H1 (cell line): Measurements from ENCODE around the gene SULT6B1. TPM values are rescaled to one million over a fixed set of nuclear protein-coding genes. Genes with fewer than 3 reads are reported as not detected.

Experiments used
- CTCF ChIA-PET: fragments of 300-600 bp; sonication (Branson Sonifier 250); formaldehyde crosslinking; loops from one replicate; lab custom pipeline; 2021; ENCODE audit not compliant: partially characterized antibody; lab: Charles Lee
- POLR2A ChIA-PET: fragments of 300-600 bp; sonication (Branson Sonifier 250); formaldehyde crosslinking; loops from one replicate; lab custom pipeline; 2021; ENCODE audit warnings: inconsistent platforms; ENCODE audit not compliant: partially characterized antibody; lab: Charles Lee
- DNase-seq, 2 experiments: peaks; one replicate each; pipeline versions ENCODE4 v3.0.0 to v3.0.0-alpha.2; 2010 to 2022; ENCODE audit warnings: low spot score in 2 of 2, low read depth in 1 of 2, mixed read lengths in 1 of 2
- FAIRE-seq: peaks from 2 replicates; lab custom pipeline; 2011; peaks lifted over from hg19 to GRCh38; lab: Jason Lieb, UNC
- H2AFZ ChIP-seq: 2 replicates; pipeline ENCODE4 v1.8.1; 2012; ENCODE audit warnings: low read length, inconsistent platforms
- H2AK5ac ChIP-seq: 2 replicates; pipeline ENCODE4 v1.6.1; 2013; ENCODE audit warnings: low read depth, low read length
- H2BK120ac ChIP-seq: replicated peaks from 2 replicates; pipeline ENCODE3; 2013; ENCODE audit warnings: low read depth, low read length, inconsistent platforms
- H2BK12ac ChIP-seq: 2 replicates; pipeline ENCODE4 v1.6.1; 2013; ENCODE audit warnings: low read depth, low read length
- H2BK15ac ChIP-seq: 2 replicates; pipeline ENCODE4 v1.6.1; 2013; ENCODE audit warnings: low read length
- H2BK20ac ChIP-seq: 2 replicates; pipeline ENCODE4 v1.6.1; 2013; ENCODE audit warnings: low read length
- H2BK5ac ChIP-seq: 2 replicates; pipeline ENCODE4 v1.6.1; 2013; ENCODE audit warnings: low read depth, low read length
- H3K14ac ChIP-seq: 2 replicates; pipeline ENCODE4 v1.6.1; 2013; ENCODE audit warnings: inconsistent platforms; ENCODE audit not compliant: insufficient read length
- H3K18ac ChIP-seq: 2 replicates; pipeline ENCODE4 v1.6.1; 2013; ENCODE audit warnings: low read length; ENCODE audit errors: extremely low read depth
- H3K23ac ChIP-seq: 2 replicates; pipeline ENCODE4 v1.6.1; 2013; ENCODE audit warnings: inconsistent platforms; ENCODE audit not compliant: insufficient read length
- H3K23me2 ChIP-seq: 2 replicates; pipeline ENCODE4 v1.6.1; 2013; ENCODE audit warnings: low read depth, low read length
- H3K27ac ChIP-seq: 2 replicates; pipeline ENCODE4 v1.6.1; 2011; ENCODE audit warnings: low read depth, low read length, inconsistent platforms
- H3K27me3 ChIP-seq, 4 experiments: replicated peaks in 1 of 4; 1 replicate in 1 of 4; 2 replicates in 3 of 4; pipeline versions ENCODE4 v1.6.1 to v1.8.1; 2011 to 2013; ENCODE audit warnings: low read length in 3 of 4, mild to moderate bottlenecking in 3 of 4, inconsistent platforms in 2 of 4, mixed read lengths in 2 of 4, moderate library complexity in 1 of 4; ENCODE audit not compliant: control insufficient read depth in 3 of 4, insufficient read depth in 3 of 4; ENCODE audit errors: extremely low read depth in 1 of 4
- H3K36me3 ChIP-seq, 4 experiments: 2 replicates each; pipeline versions ENCODE4 v1.6.1 to v1.8.1; 2011 to 2013; ENCODE audit warnings: mild to moderate bottlenecking in 4 of 4, low read length in 3 of 4, moderate library complexity in 2 of 4, control low read depth in 1 of 4, inconsistent platforms in 1 of 4; ENCODE audit not compliant: insufficient read depth in 4 of 4, control insufficient read depth in 2 of 4
- H3K4ac ChIP-seq: replicated peaks from 2 replicates; pipeline ENCODE3; 2013; ENCODE audit warnings: low read length, low read depth, mixed read lengths, inconsistent platforms; ENCODE audit not compliant: insufficient read length
- H3K4me1 ChIP-seq, 4 experiments: replicated peaks in 1 of 4; 1 replicate in 1 of 4; 2 replicates in 3 of 4; pipeline versions ENCODE4 v1.6.1 to v1.8.1; 2011 to 2013; ENCODE audit warnings: low read length in 3 of 4, inconsistent platforms in 2 of 4, mixed read lengths in 1 of 4; ENCODE audit not compliant: insufficient read depth in 4 of 4, control insufficient read depth in 3 of 4
- H3K4me2 ChIP-seq, 2 experiments: 2 replicates each; pipeline versions ENCODE4 v1.6.1 to v1.8.1; 2011 to 2013; ENCODE audit warnings: low read depth in 2 of 2, low read length in 2 of 2, control low read depth in 1 of 2, inconsistent platforms in 1 of 2, mild to moderate bottlenecking in 1 of 2; ENCODE audit not compliant: insufficient read depth in 1 of 2
- H3K4me3 ChIP-seq, 4 experiments: fragments of 200-600, 300-600 bp in 1 of 4; sonication (generic), shearing (Covaris generic), sonication (Bioruptor Twin) in 1 of 4; 2 replicates each; pipeline versions ENCODE4 v1.5.1 to v1.8.1; 2011 to 2016; ENCODE audit warnings: low read length in 4 of 4, low read depth in 3 of 4, control low read depth in 2 of 4, inconsistent platforms in 2 of 4, mild to moderate bottlenecking in 2 of 4, mixed read lengths in 1 of 4, moderate library complexity in 1 of 4; ENCODE audit not compliant: insufficient read depth in 2 of 4; ENCODE audit errors: extremely low read depth in 1 of 4
- H3K56ac ChIP-seq: replicated peaks from 2 replicates; pipeline ENCODE3; 2013; ENCODE audit warnings: low read depth, mild to moderate bottlenecking, mixed read lengths, low read length, inconsistent platforms; ENCODE audit not compliant: insufficient read length
- H3K79me1 ChIP-seq: 2 replicates; pipeline ENCODE4 v1.6.1; 2013; ENCODE audit warnings: low read depth, low read length, control low read depth
- H3K79me2 ChIP-seq, 2 experiments: 2 replicates each; pipeline versions ENCODE4 v1.6.1 to v1.8.1; 2012 to 2013; ENCODE audit warnings: low read length in 2 of 2, mild to moderate bottlenecking in 2 of 2, inconsistent platforms in 1 of 2; ENCODE audit not compliant: insufficient read depth in 2 of 2, control insufficient read depth in 1 of 2
- H3K9ac ChIP-seq, 4 experiments: replicated peaks in 1 of 4; 1 replicate in 1 of 4; 2 replicates in 3 of 4; pipeline versions ENCODE4 v1.6.1 to v1.8.1; 2011 to 2013; ENCODE audit warnings: low read depth in 3 of 4, low read length in 3 of 4, control low read depth in 2 of 4, mild to moderate bottlenecking in 2 of 4, moderate library complexity in 2 of 4, inconsistent platforms in 1 of 4; ENCODE audit errors: extremely low read depth in 1 of 4
- H3K9me3 ChIP-seq, 2 experiments: 2 replicates each; pipeline versions ENCODE4 v1.6.1 to v1.8.1; 2012 to 2013; ENCODE audit warnings: mild to moderate bottlenecking in 2 of 2, moderate library complexity in 2 of 2, control low read depth in 1 of 2, inconsistent platforms in 1 of 2, low read depth in 1 of 2, low read length in 1 of 2, mixed read lengths in 1 of 2; ENCODE audit not compliant: insufficient read depth in 2 of 2
- H4K20me1 ChIP-seq, 2 experiments: replicated peaks in 1 of 2; 2 replicates each; pipeline versions ENCODE3 to v1.8.1; 2011 to 2013; ENCODE audit warnings: inconsistent platforms in 2 of 2, low read length in 2 of 2, mild to moderate bottlenecking in 1 of 2; ENCODE audit not compliant: insufficient read depth in 2 of 2, control insufficient read depth in 1 of 2
- H4K5ac ChIP-seq: 2 replicates; pipeline ENCODE4 v1.6.1; 2013; ENCODE audit warnings: low read length, low read depth, mixed read lengths, inconsistent platforms; ENCODE audit not compliant: insufficient read length
- H4K8ac ChIP-seq: 2 replicates; pipeline ENCODE4 v1.8.0; 2013; ENCODE audit warnings: mild to moderate bottlenecking, moderate library complexity, low read length, inconsistent platforms; ENCODE audit not compliant: insufficient read depth; ENCODE audit errors: extremely low read depth
- H4K91ac ChIP-seq: replicated peaks from 2 replicates; pipeline ENCODE3; 2013; ENCODE audit warnings: low read length, mixed read lengths, inconsistent platforms; ENCODE audit not compliant: insufficient read length
- BCL11A ChIP-seq, 2 experiments: IDR thresholded peaks; one replicate each; pipeline ENCODE4 v1.6.1; 2011; ENCODE audit warnings: low read depth in 2 of 2, low read length in 2 of 2, mild to moderate bottlenecking in 2 of 2
- CREB1 ChIP-seq: IDR thresholded peaks from 2 replicates; pipeline ENCODE4 v1.6.1; 2012; ENCODE audit warnings: inconsistent platforms
- GABPA ChIP-seq: IDR thresholded peaks from 2 replicates; pipeline ENCODE4 v1.6.1; 2011; ENCODE audit warnings: mild to moderate bottlenecking, low read length, moderate library complexity, borderline replicate concordance; ENCODE audit not compliant: insufficient read depth
- KDM1A ChIP-seq: fragments of 200-600, 300-600 bp; sonication (generic); IDR thresholded peaks from 2 replicates; pipeline ENCODE4 v1.7.1; 2016; ENCODE audit warnings: mild to moderate bottlenecking, low read length, borderline replicate concordance
- SIRT6 ChIP-seq: IDR thresholded peaks from one replicate; pipeline ENCODE4 v1.7.1; 2012; ENCODE audit warnings: low read length, inconsistent platforms
- SP1 ChIP-seq: IDR thresholded peaks from 2 replicates; pipeline ENCODE4 v1.6.1; 2011; ENCODE audit warnings: low read depth, low read length
- SP2 ChIP-seq: IDR thresholded peaks from 2 replicates; pipeline ENCODE4 v1.6.1; 2012; ENCODE audit warnings: mild to moderate bottlenecking, low read length, inconsistent platforms
- ZNF274 ChIP-seq: IDR thresholded peaks from 2 replicates; pipeline ENCODE4 v1.7.0; 2012; ENCODE audit warnings: low read length, borderline replicate concordance; ENCODE audit errors: extremely low read depth
- WGBS, 2 experiments: shearing (Covaris generic) in 1 of 2; methylation state at CpG; one replicate each; pipeline versions ENCODE4 v1.1.6 to v1.1.7; 2013 to 2015; ENCODE audit warnings: low lambda C conversion rate in 2 of 2, mixed read lengths in 2 of 2, inconsistent platforms in 1 of 2, low coverage in 1 of 2, missing lambda C conversion rate in 1 of 2; ENCODE audit not compliant: insufficient replicate concordance in 2 of 2, insufficient coverage in 1 of 2, insufficient read length in 1 of 2; ENCODE audit errors: extremely low coverage in 1 of 2, missing lambda C conversion rate in 1 of 2; 5-methylcytosine and 5-hydroxymethylcytosine counted together
- polyA plus RNA-seq, 7 experiments: library from polyadenylated mRNA; depleted of rRNA in 3 of 7; stranded (reverse) in 5 of 7; unstranded in 2 of 7; fragments of >200 nt in 5 of 7; fragments of 200-250 nt in 2 of 7; gene quantifications; 1 replicate in 5 of 7; 2 replicates in 1 of 7; 4 replicates in 1 of 7; pipeline versions ENCODE4 v1.2.1 to v1.2.3, GENCODE V29; 2011 to 2013; ENCODE audit warnings: missing spikeins in 2 of 7, mixed read lengths in 2 of 7
- total RNA-seq: library from RNA; stranded (reverse); fragmentation: NEBNext Ultra II Directional; extraction: Animal tissue kit (Norgen Biotek cat#: 25700); gene quantifications from 2 replicates; pipeline ENCODE4 v1.2.1, GENCODE V29; 2021

Gene SULT6B1
- total and polyA plus RNA-seq, 2 of the 8 experiments (the other 6 are each of a cell fraction or from before 2014, with no cell fraction given), result not detected

DNA sequence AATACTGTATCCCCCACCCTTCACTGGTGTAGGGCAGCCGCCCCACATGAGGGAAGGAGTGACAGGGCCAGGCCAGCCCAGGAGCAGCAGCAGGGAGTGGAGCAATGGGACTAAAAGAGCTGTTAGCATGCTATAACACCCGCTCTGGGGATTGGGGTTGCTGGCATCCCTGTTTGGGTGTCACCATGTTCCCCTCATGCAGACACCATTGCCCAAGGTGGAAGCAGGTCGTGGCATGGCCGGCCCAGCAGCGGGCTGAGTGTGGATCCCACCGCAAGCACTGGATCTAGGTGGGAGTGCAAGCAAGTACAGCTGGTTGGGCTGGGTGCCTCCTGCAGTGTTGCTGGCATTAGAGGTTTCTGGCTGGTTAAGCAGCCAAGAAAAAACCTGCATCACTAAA, 3.3 kb upstream of the SULT6B1 start:
- peak overlapping the region; percentile 70 for H3K4ac ChIP-seq
- no peaks in the 10 kb centered on the region for H3K36me3 ChIP-seq
- no peaks in the 10 kb centered on the region for H3K9me3 ChIP-seq
- H3K27ac ChIP-seq, result no peak overlapping the region; the same call in 1 of the 2 replicates
- H4K5ac ChIP-seq, result peak overlapping the region; percentile 69
- H3K23me2 ChIP-seq, result 0 out of 2 replicates have a peak, but pooled peaks cover 2% of the 10 kb centered on the region
- no peaks in the 10 kb centered on the region for H4K20me1 ChIP-seq
- H3K4me1 ChIP-seq, result peaks cover 14 to 25% (median 16%) of the 10 kb centered on the region in 4 experiments
- no peak overlapping the region for H3K9ac ChIP-seq
- H2AK5ac ChIP-seq, result peak overlapping the region; percentile 79; the same call in 1 of the 2 replicates
- no peak overlapping the region for H3K14ac ChIP-seq
- FAIRE-seq (no peak), DNase-seq (no peak)
- no peak overlapping the region for H2AFZ ChIP-seq
- H3K27me3 ChIP-seq, result no peaks in the 10 kb centered on the region
- H3K4me3 ChIP-seq, result no peak overlapping the region
- H4K8ac ChIP-seq, result no peak overlapping the region
- peak overlapping the region; percentile 72; the same call in 1 of the 2 replicates for H2BK12ac ChIP-seq
- TF ChIP-seq BCL11A (IDR thresholded peaks at IDR 0.05; ENCODE audit: low read depth in 2 of 2, low read length in 2 of 2) (no peak), CREB1 (no peak), ZNF274 (no peak), KDM1A (no peak), GABPA (no peak), SIRT6 (no peak), SP1 (no peak), SP2 (no peak)
- H2BK20ac ChIP-seq, result peak overlapping the region; percentile 89; the same call in 1 of the 2 replicates
- H4K91ac ChIP-seq, result peak overlapping the region; percentile 93
- 77% methylated on average over 6 of the region's 6 CpGs; no CpG with 5 or more reads in 1 of the 2 experiments for WGBS, 2 experiments
- peak overlapping the region; percentile 83 for H2BK120ac ChIP-seq
- no peak overlapping the region for H3K56ac ChIP-seq
- peak overlapping the region; percentile 67; the same call in 1 of the 2 replicates for H2BK5ac ChIP-seq
- peak overlapping the region; percentile 19 for H3K18ac ChIP-seq
- no peaks in the 10 kb centered on the region for H3K79me1 ChIP-seq
- H3K23ac ChIP-seq, result no peak overlapping the region
- peaks cover 2 to 4% of the 10 kb centered on the region in 2 experiments; a peak in 3 of 4 replicates for H3K79me2 ChIP-seq
- CTCF ChIA-PET, result interaction anchor here (1.0 to 8.8 kb wide), 6 partner anchors 10 to 72 kb away, joined by 3 to 48 read pairs (median 12); no protein-coding TSS in a partner anchor
- H2BK15ac ChIP-seq, result peak overlapping the region; percentile 37; the same call in 1 of the 2 replicates
- POLR2A ChIA-PET, result interaction anchor here (0.6 to 5.2 kb wide), 6 partner anchors 10 to 40 kb away, joined by 3 to 26 read pairs (median 5); partner anchors contain the start of genes CEBPZ and NDUFAF7
- no peak overlapping the region for H3K4me2 ChIP-seq
